OCI-LY7 (cell line): ENCODE measurements around the gene CXCL5. TPM values are rescaled to one million over a fixed set of nuclear protein-coding genes. Genes with fewer than 3 reads are reported as not detected.

Experiments used
- BruUV-seq: library from RNA; stranded (reverse); fragments of 400-500 nt; replicated peaks from 2 replicates; lab custom pipeline; 2021; lab: Mats Ljungman, UMichigan
- CTCF ChIA-PET: fragments of 300-600 bp; sonication (Branson Sonifier 250); formaldehyde crosslinking; loops from one replicate; lab custom pipeline; 2022; ENCODE audit warnings: antibody characterized with exemption; ENCODE audit not compliant: unreplicated experiment; lab: Charles Lee
- POLR2A ChIA-PET: fragments of 300-600 bp; sonication (Branson Sonifier 250); formaldehyde crosslinking; loops from one replicate; lab custom pipeline; 2022; ENCODE audit warnings: antibody characterized with exemption; lab: Charles Lee
- DNase-seq: peaks from one replicate; pipeline ENCODE4 v3.0.0-alpha.2; 2015; ENCODE audit warnings: low spot score
- H2AFZ ChIP-seq: fragments of 200-600 bp; sonication (generic), shearing (Covaris generic); 2 replicates; pipeline ENCODE4 v1.6.1; 2014; ENCODE audit warnings: mild to moderate bottlenecking, antibody characterized with exemption, low read length, moderate library complexity
- H3K27ac ChIP-seq: fragments of 200-600 bp; sonication (generic); 2 replicates; pipeline ENCODE4 v1.5.1; 2014; ENCODE audit warnings: mixed run types, low read depth, mild to moderate bottlenecking, moderate library complexity, low read length, inconsistent platforms; ENCODE audit not compliant: poor library complexity, severe bottlenecking
- H3K36me3 ChIP-seq: fragments of 200-600 bp; sonication (generic); 2 replicates; pipeline ENCODE4 v1.6.1; 2014; ENCODE audit warnings: mild to moderate bottlenecking, antibody characterized with exemption, low read length, moderate library complexity, mixed read lengths; ENCODE audit not compliant: insufficient read depth
- H3K4me1 ChIP-seq: fragments of 200-600 bp; sonication (generic); 2 replicates; pipeline ENCODE4 v1.5.1; 2014; ENCODE audit warnings: mild to moderate bottlenecking, low read length; ENCODE audit not compliant: insufficient read depth, poor library complexity, severe bottlenecking
- H3K4me2 ChIP-seq: fragments of 200-600 bp; sonication (generic); 2 replicates; pipeline ENCODE4 v1.6.1; 2014; ENCODE audit warnings: mild to moderate bottlenecking, low read length
- H3K4me3 ChIP-seq: fragments of 200-600 bp; sonication (generic); 2 replicates; pipeline ENCODE4 v1.5.1; 2014; ENCODE audit warnings: mild to moderate bottlenecking, low read depth, low read length; ENCODE audit not compliant: poor library complexity, severe bottlenecking
- H3K79me2 ChIP-seq: fragments of 200-600 bp; sonication (generic); 2 replicates; pipeline ENCODE4 v1.6.1; 2016; ENCODE audit warnings: low read depth, mild to moderate bottlenecking, low read length, moderate library complexity, mixed read lengths; ENCODE audit not compliant: insufficient read depth
- H3K9me2 ChIP-seq: fragments of 200-600 bp; sonication (generic); 2 replicates; pipeline ENCODE4 v1.6.1; 2016; ENCODE audit warnings: mild to moderate bottlenecking, low read length, mixed read lengths; ENCODE audit not compliant: insufficient read depth
- H3K9me3 ChIP-seq: fragments of 200-600 bp; sonication (generic); 2 replicates; pipeline ENCODE4 v1.6.1; 2014; ENCODE audit warnings: mild to moderate bottlenecking, mixed run types, low read length, mixed read lengths
- H4K20me1 ChIP-seq: fragments of 200-600 bp; sonication (generic); 2 replicates; pipeline ENCODE4 v1.6.1; 2014; ENCODE audit warnings: mild to moderate bottlenecking, antibody characterized with exemption, low read length, moderate library complexity, mixed read lengths; ENCODE audit not compliant: insufficient read depth
- CTCF ChIP-seq: fragments of 200-600 bp; sonication (generic); conservative IDR thresholded peaks from 2 replicates; pipeline ENCODE4 v1.5.1; 2014; ENCODE audit warnings: mild to moderate bottlenecking, antibody characterized with exemption, low read length, moderate library complexity, mixed read lengths
- EZH2phosphoT487 ChIP-seq: fragments of 200-600 bp; sonication (generic); IDR thresholded peaks from 2 replicates; pipeline ENCODE4 v1.6.1; 2018; ENCODE audit warnings: low read depth, borderline replicate concordance, mild to moderate bottlenecking, mixed run types, antibody characterized with exemption, low read length, moderate library complexity, mixed read lengths
- intact Hi-C: fragments of 100-400 bp; cut with micrococcal nuclease; formaldehyde crosslinking; loops from one replicate; pipeline ENCODE4 v1.10.0; 2022; ENCODE audit not compliant: unreplicated experiment
- small RNA-seq: library from RNA; depleted of rRNA; stranded (forward); fragments of <200 nt; gene quantifications from one replicate; pipeline ENCODE3, GENCODE V24; 2014
- total RNA-seq, 2 experiments: library from RNA; depleted of rRNA in 1 of 2; stranded (reverse); fragments of >200 nt in 1 of 2; shearing (Covaris generic) in 1 of 2; gene quantifications; 2 replicates each; pipeline ENCODE4 v1.2.3, GENCODE V29; 2014 to 2022

The CXCL5 gene
- total RNA-seq, 2 experiments from 2014 or later = not detected

DNA sequence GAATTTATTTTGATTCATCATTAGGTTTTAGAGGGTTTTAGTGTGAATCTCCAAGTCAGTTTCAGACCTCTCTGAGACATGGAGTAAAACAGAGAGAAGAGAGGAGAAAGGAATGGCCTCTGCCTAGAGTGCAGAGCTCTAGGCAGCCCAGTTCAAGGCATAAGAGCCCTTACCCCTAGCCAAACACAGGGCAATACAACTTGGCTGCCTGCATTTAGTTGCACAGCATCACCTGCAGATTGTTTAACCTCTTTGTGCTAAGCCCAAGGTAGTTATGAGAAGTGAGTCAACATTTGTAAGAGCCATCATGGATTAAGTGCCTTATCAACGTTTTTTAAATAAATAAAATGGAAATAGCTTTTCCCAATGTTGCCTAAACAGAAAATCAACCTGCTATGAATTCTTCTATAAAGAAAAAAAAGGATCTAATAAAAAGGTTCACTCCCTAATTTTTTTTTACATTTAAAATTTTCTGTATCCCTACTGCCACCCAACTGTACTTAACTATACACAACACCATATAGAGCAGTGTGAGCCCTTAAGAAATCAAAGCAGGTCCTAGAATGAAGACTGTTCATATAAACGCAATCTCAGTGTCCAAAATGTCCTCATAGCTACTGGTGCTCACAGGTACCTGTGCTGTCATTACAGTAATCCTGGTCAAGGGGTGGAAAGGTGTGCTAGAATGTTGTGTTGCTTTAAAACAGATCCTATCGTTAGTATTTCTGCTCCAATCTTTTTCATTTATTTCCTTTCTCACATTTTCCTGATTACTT lies 52.6 kb downstream of the CXCL5 start:
- Histone ChIP-seq H2AFZ (no peak overlapping the region), H3K79me2 (no peaks in the 10 kb centered on the region), H3K4me1 (no peaks in the 10 kb centered on the region), H3K9me2 (no peaks in the 10 kb centered on the region), H4K20me1 (no peaks in the 10 kb centered on the region), H3K4me3 (no peak overlapping the region), H3K4me2 (no peak overlapping the region), H3K27ac (no peak overlapping the region), H3K36me3 (no peaks in the 10 kb centered on the region), H3K9me3 (no peaks in the 10 kb centered on the region)
- DNase-seq = no peak
- intact Hi-C loops = no loop called here
- ChIA-PET CTCF (no interaction called here), POLR2A (interaction anchor here (0.7 kb wide), 1 partner anchor 206 kb away, joined by 3 read pairs; the partner anchor contains the start of gene CXCL8)
- BruUV-seq = no TSS peak
- TF ChIP-seq EZH2phosphoT487 = no peak
- TF ChIP-seq CTCF = no peak

Small RNAs within 50 kb of the gene (small RNA-seq; reads per million reads assigned to genes)
- not detected for gene RN7SL218P

Other genes with a start within 250 kb of the CXCL5 start
- not detected in 2 replicates for gene CXCL6, start 162.0 kb downstream of the CXCL5 start, total RNA-seq (2014; rRNA removed; shearing (Covaris generic))
- gene CXCL6, start 162.0 kb downstream of the CXCL5 start, total RNA-seq (2022) = not detected in 2 replicates
- gene PF4V1, start 145.4 kb downstream of the CXCL5 start, total RNA-seq (2014; rRNA removed; shearing (Covaris generic)) = not detected in 2 replicates
- not detected in 2 replicates for gene PF4V1, start 145.4 kb downstream of the CXCL5 start, total RNA-seq (2022)
- gene CXCL1, start 129.3 kb downstream of the CXCL5 start, total RNA-seq (2014; rRNA removed; shearing (Covaris generic)) = not detected in 2 replicates
- not detected in 2 replicates for gene CXCL1, start 129.3 kb downstream of the CXCL5 start, total RNA-seq (2022)
- gene PF4, start 16.6 kb downstream of the CXCL5 start, total RNA-seq (2014; rRNA removed; shearing (Covaris generic)) = not detected in 2 replicates
- gene PF4, start 16.6 kb downstream of the CXCL5 start, total RNA-seq (2022) = not detected in 2 replicates
- not detected in 2 replicates for gene PPBP, start 10.5 kb downstream of the CXCL5 start, total RNA-seq (2014; rRNA removed; shearing (Covaris generic))
- not detected in 2 replicates for gene PPBP, start 10.5 kb downstream of the CXCL5 start, total RNA-seq (2022)
- gene CXCL3, start 40.0 kb upstream of the CXCL5 start, total RNA-seq (2014; rRNA removed; shearing (Covaris generic)) = not detected in 2 replicates
- not detected in 2 replicates for gene CXCL3, start 40.0 kb upstream of the CXCL5 start, total RNA-seq (2022)
- not detected in 2 replicates for gene CXCL2, start 100.5 kb upstream of the CXCL5 start, total RNA-seq (2014; rRNA removed; shearing (Covaris generic))
- not detected in 2 replicates for gene CXCL2, start 100.5 kb upstream of the CXCL5 start, total RNA-seq (2022)
- gene MTHFD2L, start 159.4 kb upstream of the CXCL5 start, total RNA-seq (2014; rRNA removed; shearing (Covaris generic)) = 18.5 and 18.9 TPM in 2 replicates
- 18.7 and 18.8 TPM in 2 replicates for gene MTHFD2L, start 159.4 kb upstream of the CXCL5 start, total RNA-seq (2022)